Measurements from ENCODE around the gene CDH7.

Gene CDH7

GRCh38 chr18:65750389-65751154 lies at the start of gene CDH7:
TSS of gene CDH7 (plus strand) at chr18:65751012. CDS start at chr18:65762843, 11,831 bp downstream.
- no peak for DNase-seq (ENCODE audit: low read depth)
- peak within 1 kb of the TSS; percentile 24 for H3K4me3 ChIP-seq (ENCODE audit: low read depth, low read length)

DNA sequence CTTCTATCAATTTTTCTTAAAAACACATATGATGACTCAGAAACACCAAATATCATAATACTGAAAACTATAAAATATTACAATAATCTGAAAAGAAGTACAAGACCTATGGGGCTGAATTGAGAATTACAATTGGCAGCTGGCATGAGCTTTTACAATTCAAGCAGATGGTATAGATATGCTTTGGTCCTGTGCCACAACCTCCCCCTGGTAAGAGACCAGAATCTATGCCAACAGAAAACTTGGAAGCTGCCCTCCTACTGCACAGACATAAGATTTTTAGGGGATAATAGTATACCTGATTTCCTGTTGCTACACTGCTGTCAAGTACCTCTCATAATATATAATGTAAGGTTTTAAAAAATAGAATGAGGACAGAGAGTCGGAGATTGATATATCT lies 46.8 kb upstream of the CDH7 start:
- no peak for DNase-seq (ENCODE audit: low read depth)

GRCh38 chr18:65706646-65707045 lies 44.2 kb upstream of the CDH7 start:
- no peak overlapping the region for H3K4me3 ChIP-seq (ENCODE audit: low read depth, low read length)
- DNase-seq (ENCODE audit: low read depth), result no peak

More for the DNA sequence above, 46.8 kb upstream of the CDH7 start:
- no peak overlapping the region for H3K4me3 ChIP-seq (ENCODE audit: low read depth, low read length)

DNA sequence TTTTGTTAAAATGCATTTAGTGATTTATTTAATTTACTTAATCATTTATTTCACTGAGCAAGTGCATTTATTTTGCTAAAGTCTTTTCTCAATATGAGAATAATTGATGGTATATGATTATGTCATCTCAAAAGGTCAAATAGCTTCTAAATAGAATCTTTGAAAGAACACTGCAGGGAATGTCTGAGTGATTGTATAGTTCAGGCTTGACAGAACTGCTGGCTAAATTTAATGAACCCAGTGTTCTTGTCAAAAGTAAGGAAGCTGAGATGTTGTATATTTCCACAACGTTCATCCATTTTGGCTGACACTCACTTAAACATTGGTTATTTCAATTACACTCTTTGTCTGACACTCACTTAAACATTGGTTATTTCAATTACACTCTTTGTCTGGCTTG lies 39.3 kb upstream of the CDH7 start:
- DNase-seq (ENCODE audit: low read depth), result no peak

GRCh38 chr18:65721619-65722018 lies 29.2 kb upstream of the CDH7 start:
- no peak overlapping the region for H3K4me3 ChIP-seq (ENCODE audit: low read depth, low read length)
- DNase-seq (ENCODE audit: low read depth), result no peak

More for the DNA sequence above, 39.3 kb upstream of the CDH7 start:
- H3K4me3 ChIP-seq (ENCODE audit: low read depth, low read length), result no peak overlapping the region

DNA sequence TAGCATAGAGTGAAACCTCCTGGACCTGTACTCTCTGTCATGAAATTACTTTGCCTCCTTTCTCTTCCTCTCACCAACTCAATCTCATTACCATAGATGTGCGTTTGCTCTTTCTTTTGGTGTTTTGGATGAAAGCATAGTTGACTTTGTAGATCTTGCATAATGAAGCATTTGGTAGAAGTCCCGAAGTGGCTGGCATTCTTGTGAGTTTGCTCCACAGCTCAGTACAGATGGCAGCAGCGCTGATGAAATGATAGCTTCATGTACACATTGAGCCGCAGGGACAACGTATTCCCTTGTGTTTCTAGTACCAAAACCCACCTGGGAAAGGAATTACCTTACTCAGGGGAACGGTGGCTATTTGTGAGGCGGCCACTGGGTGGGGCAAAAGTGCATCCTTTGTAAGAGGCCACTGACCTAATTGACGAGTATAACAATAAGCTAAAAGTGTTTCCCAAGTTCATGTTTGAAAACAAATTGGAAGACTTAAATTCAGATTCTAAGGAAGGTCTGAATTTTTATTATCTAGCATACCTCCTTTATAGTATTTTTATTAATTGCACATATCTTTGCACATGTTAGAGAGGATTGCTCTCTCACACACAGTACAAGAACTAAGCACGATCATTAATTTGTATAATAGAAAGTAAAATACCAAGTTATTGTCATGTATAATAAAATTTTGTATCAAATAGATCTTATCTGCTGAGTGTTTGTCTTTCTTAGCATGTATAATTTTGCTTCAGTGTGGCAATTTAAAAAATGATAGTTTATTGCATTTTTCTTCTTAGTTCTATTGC lies 25.4 kb upstream of the CDH7 start:
- no peak for DNase-seq (ENCODE audit: low read depth)
- H3K4me3 ChIP-seq (ENCODE audit: low read depth, low read length), result no peak overlapping the region

DNA sequence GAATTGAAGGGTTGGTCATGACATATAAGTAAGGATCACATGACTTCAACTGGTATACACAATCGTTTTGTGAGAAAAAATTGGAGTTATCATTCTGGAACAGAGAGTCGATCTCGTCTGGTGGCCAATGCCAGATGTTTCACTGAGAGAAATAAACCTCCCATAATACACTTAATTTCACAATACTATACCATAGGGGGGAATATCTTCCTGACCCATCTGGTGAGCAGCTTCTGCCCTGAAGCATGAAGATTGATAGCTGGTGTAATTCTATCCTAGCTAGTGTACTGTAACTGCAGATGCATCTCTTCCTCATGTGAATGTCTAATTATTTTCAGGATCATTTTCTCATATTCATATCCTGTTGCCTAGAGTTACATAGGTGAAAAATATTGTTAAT lies 15.7 kb upstream of the CDH7 start:
- H3K4me3 ChIP-seq (ENCODE audit: low read depth, low read length), result no peak overlapping the region
- no peak for DNase-seq (ENCODE audit: low read depth)

DNA sequence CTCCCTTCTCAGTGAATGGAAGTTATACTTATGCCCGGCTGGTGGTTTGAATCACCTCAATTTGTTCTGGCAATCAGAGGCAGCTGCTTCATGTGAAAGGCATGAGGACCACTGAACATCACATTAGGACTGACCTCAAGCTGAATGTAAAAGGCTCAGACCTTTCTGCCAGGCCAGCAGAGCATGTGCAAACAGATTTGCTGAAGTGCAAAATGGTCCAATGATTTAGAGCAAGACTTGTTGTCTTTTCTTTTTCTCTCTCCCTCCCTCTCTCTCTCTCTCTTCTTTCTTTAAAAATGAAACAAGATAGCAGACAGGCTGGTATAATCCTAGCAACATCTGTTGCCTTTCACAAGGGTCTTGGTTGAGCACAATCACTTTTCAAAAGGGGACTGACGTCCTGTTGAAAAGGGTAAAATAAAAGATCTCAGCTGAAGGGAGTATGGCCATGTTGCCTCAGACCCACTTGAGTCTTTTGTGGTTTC lies 13.3 kb upstream of the CDH7 start:
- no peak for DNase-seq (ENCODE audit: low read depth)
- no peak overlapping the region for H3K4me3 ChIP-seq (ENCODE audit: low read depth, low read length)

DNA sequence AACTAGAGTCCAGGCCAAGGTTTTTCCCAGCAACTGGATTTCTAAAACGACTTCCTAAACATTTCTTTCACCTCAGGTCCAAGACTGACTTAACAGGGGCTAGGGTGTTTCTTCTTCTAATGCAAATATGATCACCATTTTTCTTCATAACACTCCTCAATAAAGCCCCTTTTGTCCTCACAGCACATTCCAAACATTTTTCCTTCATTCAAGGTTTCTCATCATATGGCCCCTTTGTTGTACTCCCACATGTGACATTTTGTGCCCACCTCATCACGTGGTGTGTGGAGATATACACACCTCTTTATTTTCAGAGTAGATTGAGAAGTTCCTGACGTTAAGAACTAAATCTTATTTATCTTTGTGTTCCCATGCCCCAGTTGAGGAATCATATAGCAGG lies 3.9 kb upstream of the CDH7 start:
- no peak for DNase-seq (ENCODE audit: low read depth)
- H3K4me3 ChIP-seq (ENCODE audit: low read depth, low read length), result no peak overlapping the region

DNA sequence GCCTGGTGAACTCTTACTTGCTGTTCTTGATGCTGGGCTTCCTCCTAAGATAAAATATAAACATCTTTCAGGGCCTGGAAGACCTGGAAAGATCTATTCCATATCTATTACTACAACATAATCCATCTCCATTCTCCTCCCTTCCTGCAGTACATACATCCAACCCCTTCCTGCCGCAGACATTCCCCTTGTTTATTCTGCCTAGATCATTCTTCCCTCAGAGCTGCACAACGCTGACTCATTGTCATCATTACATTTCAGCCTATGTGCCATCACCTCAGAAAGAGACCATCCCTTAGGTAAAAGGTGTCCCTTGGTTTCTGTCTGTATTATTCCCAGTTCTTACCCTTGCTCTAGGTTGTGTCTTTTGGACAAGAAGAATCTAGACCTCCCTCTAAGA lies 2.5 kb upstream of the CDH7 start:
- DNase-seq (ENCODE audit: low read depth), result no peak
- H3K4me3 ChIP-seq (ENCODE audit: low read depth, low read length), result no peak overlapping the region

GRCh38 chr18:65749841-65750240 lies 971 bp upstream of the CDH7 start:
- H3K4me3 ChIP-seq (ENCODE audit: low read depth, low read length), result no peak overlapping the region

GRCh38 chr18:65751155-65752085 lies 608 bp downstream of the CDH7 start:
- H3K4me3 ChIP-seq (ENCODE audit: low read depth, low read length), result peak overlapping the region; percentile 24
- DNase-seq (ENCODE audit: low read depth), result no peak

More at GRCh38 chr18:65749841-65750240, 971 bp upstream of the CDH7 start:
- no peak for DNase-seq (ENCODE audit: low read depth)

DNA sequence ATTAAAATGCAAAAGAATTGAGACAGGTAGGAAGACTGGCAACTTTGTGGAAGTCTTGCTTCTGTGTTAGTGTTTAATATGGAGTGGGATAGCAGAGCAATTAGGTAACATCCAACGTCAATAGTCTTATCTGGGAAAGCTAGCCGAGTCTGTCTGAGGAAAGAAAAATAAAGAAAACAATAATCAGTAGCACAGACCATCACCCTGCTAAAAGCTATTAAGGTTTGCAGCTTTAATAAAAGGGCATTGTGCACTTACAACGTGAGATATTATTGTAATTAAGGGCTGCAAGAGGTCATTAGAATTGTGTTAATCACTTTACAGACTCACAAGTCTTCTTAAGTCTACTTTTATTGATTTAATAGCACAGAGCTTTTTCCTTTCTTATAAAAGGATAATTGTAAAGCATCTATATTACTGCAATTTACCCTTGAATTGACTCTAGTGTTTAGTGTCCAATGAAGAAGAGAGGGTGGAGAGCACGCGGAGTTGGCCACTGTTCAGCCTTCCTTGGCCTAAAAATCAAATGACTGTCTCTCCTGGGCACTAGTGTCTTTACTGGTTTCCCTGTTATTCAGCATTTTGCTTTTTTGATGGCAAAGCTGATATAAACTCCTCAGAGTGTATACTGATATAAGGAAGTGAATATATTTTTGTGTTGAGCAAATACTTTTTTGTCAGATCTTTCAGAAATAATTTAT lies 2.0 kb downstream of the CDH7 start:
- DNase-seq (ENCODE audit: low read depth), result no peak
- no peak overlapping the region for H3K4me3 ChIP-seq (ENCODE audit: low read depth, low read length)

DNA sequence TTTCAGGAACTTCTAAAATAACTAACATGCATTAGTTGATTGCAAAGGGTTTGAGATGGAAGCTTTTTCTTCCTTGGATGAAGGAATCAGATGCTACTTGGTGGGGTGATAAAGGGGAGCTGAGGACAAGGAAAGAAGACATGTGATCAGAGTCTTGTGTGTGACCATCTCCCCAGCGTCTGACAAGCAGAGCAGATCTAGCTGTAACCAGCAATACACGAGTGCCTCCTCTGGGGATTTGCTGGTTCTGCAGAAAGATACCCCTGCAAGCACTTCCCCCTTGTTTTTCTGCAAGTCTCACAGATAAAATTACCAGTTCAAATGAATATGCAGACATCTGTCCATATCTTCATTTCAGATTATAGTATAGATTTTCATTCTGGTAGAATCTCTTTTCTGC lies 2.7 kb downstream of the CDH7 start:
- no peak overlapping the region for H3K4me3 ChIP-seq (ENCODE audit: low read depth, low read length)
- DNase-seq (ENCODE audit: low read depth), result no peak

DNA sequence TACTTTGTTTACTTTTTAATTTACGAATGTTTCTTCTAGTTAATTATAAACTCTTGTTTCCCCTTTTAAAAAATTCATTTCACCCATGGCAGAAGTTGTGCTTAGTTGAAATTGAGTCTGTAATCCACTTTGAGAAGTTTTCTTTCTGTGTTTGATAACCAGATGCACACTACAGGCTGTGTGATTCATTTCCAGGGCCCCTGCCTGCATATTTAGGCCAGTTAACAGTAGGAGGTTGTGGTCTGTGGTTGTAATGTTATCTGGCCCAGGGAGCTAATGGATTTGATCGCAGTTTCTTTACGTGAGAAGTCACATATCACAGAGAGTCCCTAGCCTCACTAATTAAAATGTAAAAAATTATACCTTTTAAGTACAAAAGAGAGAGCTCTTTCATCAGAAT lies 3.3 kb downstream of the CDH7 start:
- no peak for DNase-seq (ENCODE audit: low read depth)
- no peak overlapping the region for H3K4me3 ChIP-seq (ENCODE audit: low read depth, low read length)

- no peak overlapping the region for H3K4me3 ChIP-seq (ENCODE audit: low read depth, low read length)
Observed at GRCh38 chr18:65755616-65756015, 4.8 kb downstream of the CDH7 start.

DNA sequence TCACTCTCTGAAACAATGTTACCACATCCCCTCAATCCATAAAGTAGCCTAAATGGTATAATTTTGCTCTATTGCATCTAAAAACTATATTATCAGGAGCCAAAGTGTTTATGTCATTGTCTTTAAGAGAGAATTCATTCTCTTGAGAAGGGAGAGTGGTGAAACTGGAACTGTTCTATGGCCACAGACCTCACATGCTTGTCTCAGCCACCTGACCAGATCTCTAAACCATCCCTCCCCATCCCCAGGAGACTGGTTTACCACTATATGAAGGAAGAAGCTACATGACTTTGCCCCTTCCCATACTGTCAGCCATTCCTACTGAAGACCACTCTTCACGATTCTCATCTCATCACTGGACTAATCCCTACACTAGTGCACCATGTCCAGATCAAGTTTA lies 9.6 kb downstream of the CDH7 start:
- H3K4me3 ChIP-seq (ENCODE audit: low read depth, low read length), result no peak overlapping the region
- DNase-seq (ENCODE audit: low read depth), result no peak

More at GRCh38 chr18:65755616-65756015, 4.8 kb downstream of the CDH7 start:
- no peak for DNase-seq (ENCODE audit: low read depth)

- no peak overlapping the region for H3K4me3 ChIP-seq (ENCODE audit: low read depth, low read length)
- DNase-seq (ENCODE audit: low read depth), result no peak
Observed at GRCh38 chr18:65761636-65762295, 11.0 kb downstream of the CDH7 start.

Data from skeletal muscle cell (primary cell).